ENCODE results near the gene SLC10A7. TPM values are rescaled to one million over a fixed set of nuclear protein-coding genes. Genes with fewer than 3 reads are reported as not detected.

The SLC10A7 gene
- total RNA-seq, 1 experiment from 2014 or later: 3.9 TPM

DNA sequence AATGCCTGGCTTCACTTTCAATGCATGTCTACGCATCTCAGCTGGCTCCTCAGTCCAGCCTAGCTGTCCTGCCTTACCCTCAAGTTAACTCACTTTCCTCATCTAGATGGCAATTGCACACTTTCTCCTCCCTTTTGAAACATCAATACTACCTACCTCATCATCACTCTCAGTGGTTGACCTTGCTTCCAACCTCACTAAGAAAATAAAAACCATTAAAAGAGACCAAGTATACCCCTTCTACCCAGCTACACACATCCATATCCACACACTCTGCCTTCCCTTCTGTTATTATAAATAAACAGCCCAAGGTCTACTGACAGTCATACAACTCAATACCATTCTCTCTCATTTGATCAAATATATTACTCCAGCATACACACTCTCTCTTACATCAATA, 21.5 kb downstream of the SLC10A7 start:
- H3K27ac ChIP-seq (ENCODE audit: insufficient read length, low read depth, low read length): no peak overlapping the region
- no peak overlapping the region for H3K4ac ChIP-seq (ENCODE audit: low read depth, low read length)
- H2BK15ac ChIP-seq (ENCODE audit: low read depth, low read length): no peak overlapping the region
- no peak overlapping the region for H3K23ac ChIP-seq (ENCODE audit: insufficient read length, low read depth, low read length)
- H2BK20ac ChIP-seq (ENCODE audit: low read depth, low read length, poor library complexity, severe bottlenecking): no peak overlapping the region
- H3K9me3 ChIP-seq (ENCODE audit: control insufficient read depth, low read depth, low read length): no peaks in the 10 kb centered on the region
- Mint-ChIP-seq H3K4me3 (no peak overlapping the region), H3K27me3 (ENCODE audit: low read depth) (no peaks in the 10 kb centered on the region), H3K9me3 (no peaks in the 10 kb centered on the region), H3K36me3 (ENCODE audit: insufficient read depth in 1 of 3, low read depth in 3 of 3) (no peaks in the 10 kb centered on the region), H3K27ac (no peak overlapping the region), H3K4me1 (no peaks in the 10 kb centered on the region)
- no peaks in the 10 kb centered on the region for H3K79me2 ChIP-seq (ENCODE audit: insufficient read depth, low read length)
- no peak for DNase-seq
- no peak overlapping the region for H3K18ac ChIP-seq (ENCODE audit: insufficient read length, low read depth, low read length)
- WGBS (ENCODE audit: extremely low coverage, insufficient read length, low lambda C conversion rate): no CpG with 5 or more reads among the region's 1 CpG
- no peak overlapping the region for H3K4me2 ChIP-seq (ENCODE audit: insufficient read depth, insufficient read length, low read length)
- H3T11ph ChIP-seq (ENCODE audit: low read length): no peak overlapping the region
- H3K4me1 ChIP-seq (ENCODE audit: insufficient read depth, low read length): no peaks in the 10 kb centered on the region
- H3K79me1 ChIP-seq (ENCODE audit: insufficient read depth, low read depth, low read length, poor library complexity, severe bottlenecking): no peaks in the 10 kb centered on the region
- no peak overlapping the region for H2AFZ ChIP-seq (ENCODE audit: low read length)
- no peak overlapping the region for H2AK5ac ChIP-seq (ENCODE audit: insufficient read length, low read length)
- TF ChIP-seq, protein P1, sequence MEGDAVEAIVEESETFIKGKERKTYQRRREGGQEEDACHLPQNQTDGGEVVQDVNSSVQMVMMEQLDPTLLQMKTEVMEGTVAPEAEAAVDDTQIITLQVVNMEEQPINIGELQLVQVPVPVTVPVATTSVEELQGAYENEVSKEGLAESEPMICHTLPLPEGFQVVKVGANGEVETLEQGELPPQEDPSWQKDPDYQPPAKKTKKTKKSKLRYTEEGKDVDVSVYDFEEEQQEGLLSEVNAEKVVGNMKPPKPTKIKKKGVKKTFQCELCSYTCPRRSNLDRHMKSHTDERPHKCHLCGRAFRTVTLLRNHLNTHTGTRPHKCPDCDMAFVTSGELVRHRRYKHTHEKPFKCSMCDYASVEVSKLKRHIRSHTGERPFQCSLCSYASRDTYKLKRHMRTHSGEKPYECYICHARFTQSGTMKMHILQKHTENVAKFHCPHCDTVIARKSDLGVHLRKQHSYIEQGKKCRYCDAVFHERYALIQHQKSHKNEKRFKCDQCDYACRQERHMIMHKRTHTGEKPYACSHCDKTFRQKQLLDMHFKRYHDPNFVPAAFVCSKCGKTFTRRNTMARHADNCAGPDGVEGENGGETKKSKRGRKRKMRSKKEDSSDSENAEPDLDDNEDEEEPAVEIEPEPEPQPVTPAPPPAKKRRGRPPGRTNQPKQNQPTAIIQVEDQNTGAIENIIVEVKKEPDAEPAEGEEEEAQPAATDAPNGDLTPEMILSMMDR (conservative IDR thresholded peaks at IDR 0.05): no peak
- no peak overlapping the region for H3K9ac ChIP-seq (ENCODE audit: extremely low read depth, insufficient read length, low read length)
- H2BK5ac ChIP-seq (ENCODE audit: insufficient read length, low read length): no peak overlapping the region
- no peaks in the 10 kb centered on the region for H3K23me2 ChIP-seq (ENCODE audit: insufficient read length, low read depth, low read length, poor library complexity, severe bottlenecking)
- H3K27me3 ChIP-seq (ENCODE audit: insufficient read depth, low read length): no peaks in the 10 kb centered on the region
- no peaks in the 10 kb centered on the region for H4K20me1 ChIP-seq (ENCODE audit: control insufficient read depth, insufficient read depth, insufficient read length)
- H2BK12ac ChIP-seq (ENCODE audit: insufficient read length, low read depth, low read length): no peak overlapping the region
- H3K14ac ChIP-seq (ENCODE audit: insufficient read depth, low read length): no peak overlapping the region
- no peak overlapping the region for H4K91ac ChIP-seq (ENCODE audit: insufficient read length, low read depth, low read length)
- no peak overlapping the region for H3K56ac ChIP-seq (ENCODE audit: insufficient read length, low read depth, low read length)
- no peak overlapping the region for H4K5ac ChIP-seq (ENCODE audit: insufficient read length, low read depth, low read length)
- no peak overlapping the region for H2BK120ac ChIP-seq (ENCODE audit: low read depth, low read length, poor library complexity, severe bottlenecking)
- H4K8ac ChIP-seq (replicated peaks; ENCODE audit: insufficient read length, low read depth, low read length): no peak overlapping the region
